ENCODE results near the gene ZNF691.

GRCh38 chr1:42830631-42831030, 15.8 kb upstream of the ZNF691 start:
- TF ChIP-seq CTCF (conservative IDR thresholded peaks at IDR 0.05; ENCODE audit: low read depth, low read length) (no peak), EZH2 (IDR thresholded peaks at IDR 0.05; ENCODE audit: low read length, unreplicated experiment) (no peak)
